ENCODE data around the gene CUX1. TPM values are rescaled to one million over a fixed set of nuclear protein-coding genes. Genes with fewer than 3 reads are reported as not detected.

CUX1 gene
- total RNA-seq, 1 donor from 2014 or later = 56.5 TPM

DNA sequence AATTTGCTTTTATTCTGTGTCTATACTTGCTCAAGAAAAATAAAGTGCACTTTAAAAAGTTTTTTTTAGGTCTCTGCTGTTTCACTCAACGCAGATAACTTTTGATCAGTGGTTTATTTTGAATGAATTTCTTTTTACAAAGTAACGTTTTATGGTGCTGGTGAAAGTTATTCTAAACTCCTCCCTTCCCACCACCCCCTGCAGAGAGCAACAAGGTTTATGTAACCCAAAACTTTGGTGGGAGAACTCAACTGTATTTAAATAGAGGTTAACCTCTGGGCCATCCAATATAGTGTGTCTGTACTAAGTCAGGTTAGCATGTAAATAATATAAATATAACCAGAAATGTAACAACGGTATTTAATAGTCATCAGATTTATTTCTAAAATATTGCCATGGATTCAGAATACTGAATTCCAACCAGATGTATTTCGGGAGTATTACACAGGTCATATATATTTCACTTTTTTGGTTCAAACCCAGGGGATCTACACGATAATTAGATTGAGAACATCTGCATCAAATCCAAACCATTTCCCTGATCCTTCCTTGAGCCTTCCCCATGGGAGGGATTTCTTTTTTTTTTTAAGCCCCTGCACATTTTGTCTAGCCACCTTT, 3.9 kb upstream of the CUX1 start:
- no peak overlapping the region for H3K27ac Mint-ChIP-seq (ENCODE audit: unreplicated experiment)
- peak overlapping the region; percentile 61 for H3K4me3 Mint-ChIP-seq (ENCODE audit: unreplicated experiment)
- H3K27me3 Mint-ChIP-seq (ENCODE audit: unreplicated experiment) = peaks cover 6% of the 10 kb centered on the region
- peaks cover 8% of the 10 kb centered on the region for H3K4me1 Mint-ChIP-seq (ENCODE audit: low read depth, unreplicated experiment)
- TF ChIP-seq, protein P1, sequence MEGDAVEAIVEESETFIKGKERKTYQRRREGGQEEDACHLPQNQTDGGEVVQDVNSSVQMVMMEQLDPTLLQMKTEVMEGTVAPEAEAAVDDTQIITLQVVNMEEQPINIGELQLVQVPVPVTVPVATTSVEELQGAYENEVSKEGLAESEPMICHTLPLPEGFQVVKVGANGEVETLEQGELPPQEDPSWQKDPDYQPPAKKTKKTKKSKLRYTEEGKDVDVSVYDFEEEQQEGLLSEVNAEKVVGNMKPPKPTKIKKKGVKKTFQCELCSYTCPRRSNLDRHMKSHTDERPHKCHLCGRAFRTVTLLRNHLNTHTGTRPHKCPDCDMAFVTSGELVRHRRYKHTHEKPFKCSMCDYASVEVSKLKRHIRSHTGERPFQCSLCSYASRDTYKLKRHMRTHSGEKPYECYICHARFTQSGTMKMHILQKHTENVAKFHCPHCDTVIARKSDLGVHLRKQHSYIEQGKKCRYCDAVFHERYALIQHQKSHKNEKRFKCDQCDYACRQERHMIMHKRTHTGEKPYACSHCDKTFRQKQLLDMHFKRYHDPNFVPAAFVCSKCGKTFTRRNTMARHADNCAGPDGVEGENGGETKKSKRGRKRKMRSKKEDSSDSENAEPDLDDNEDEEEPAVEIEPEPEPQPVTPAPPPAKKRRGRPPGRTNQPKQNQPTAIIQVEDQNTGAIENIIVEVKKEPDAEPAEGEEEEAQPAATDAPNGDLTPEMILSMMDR (IDR thresholded peaks at IDR 0.05; ENCODE audit: partially characterized antibody, unreplicated experiment) = no peak
- no peak for DNase-seq
- H3K36me3 Mint-ChIP-seq (ENCODE audit: unreplicated experiment) = no peaks in the 10 kb centered on the region
- peaks cover 9% of the 10 kb centered on the region for H3K9me3 Mint-ChIP-seq (ENCODE audit: unreplicated experiment)

DNA sequence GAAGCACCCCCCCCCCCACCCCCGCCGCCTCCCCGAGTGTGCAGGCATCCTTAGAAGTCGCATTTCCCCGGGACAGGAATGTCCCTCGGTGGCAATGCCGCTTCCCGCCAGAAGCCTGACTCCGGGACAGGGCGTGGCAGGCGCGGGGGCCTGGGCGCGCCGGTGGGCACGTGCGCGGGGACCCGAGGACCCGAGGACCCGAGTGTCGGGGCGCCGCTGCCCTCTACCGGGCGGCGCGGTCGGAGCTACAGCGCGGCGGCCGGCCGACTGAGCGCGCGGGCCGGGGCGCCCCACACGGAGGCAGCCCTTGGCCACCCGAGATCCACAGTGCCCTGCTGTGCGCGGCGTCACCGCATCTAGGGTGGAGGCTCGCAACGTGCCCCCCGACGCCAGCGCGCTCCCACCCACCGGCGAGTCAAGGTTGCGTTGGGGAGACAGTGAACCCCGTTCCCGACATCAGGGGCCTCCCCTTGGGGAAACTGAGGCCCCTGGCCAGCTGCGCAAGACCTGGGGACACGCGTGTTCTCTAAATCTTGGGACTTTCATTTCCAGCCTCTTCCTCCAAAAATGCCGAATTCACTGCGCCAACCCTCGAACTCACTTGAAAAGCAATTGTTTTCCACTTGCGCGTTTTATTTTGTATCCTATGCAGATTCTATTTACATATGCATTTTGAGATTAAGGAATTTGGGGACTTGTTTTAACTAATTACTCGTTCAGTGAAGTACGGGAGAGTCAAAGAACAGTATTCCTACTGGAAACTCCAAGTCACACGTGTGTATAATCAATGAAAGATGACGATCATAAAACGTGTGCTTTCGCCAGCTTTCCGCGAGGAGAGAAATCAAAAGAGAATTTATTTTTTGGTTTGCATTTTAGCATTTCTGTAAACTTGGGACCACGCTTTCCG, 3.1 kb upstream of the CUX1 start:
- peak overlapping the region; percentile 87 for H3K4me3 Mint-ChIP-seq (ENCODE audit: unreplicated experiment)
- H3K27ac Mint-ChIP-seq (ENCODE audit: unreplicated experiment) = peak overlapping the region; percentile 59
- H3K36me3 Mint-ChIP-seq (ENCODE audit: unreplicated experiment) = no peaks in the 10 kb centered on the region
- peaks cover 6% of the 10 kb centered on the region for H3K27me3 Mint-ChIP-seq (ENCODE audit: unreplicated experiment)
- H3K9me3 Mint-ChIP-seq (ENCODE audit: unreplicated experiment) = peaks cover 9% of the 10 kb centered on the region
- DNase-seq = peak; percentile 65
- TF ChIP-seq, protein P1 (IDR thresholded peaks at IDR 0.05; ENCODE audit: partially characterized antibody, unreplicated experiment) = peak; percentile 22
- H3K4me1 Mint-ChIP-seq (ENCODE audit: low read depth, unreplicated experiment) = peaks cover 9% of the 10 kb centered on the region

DNA sequence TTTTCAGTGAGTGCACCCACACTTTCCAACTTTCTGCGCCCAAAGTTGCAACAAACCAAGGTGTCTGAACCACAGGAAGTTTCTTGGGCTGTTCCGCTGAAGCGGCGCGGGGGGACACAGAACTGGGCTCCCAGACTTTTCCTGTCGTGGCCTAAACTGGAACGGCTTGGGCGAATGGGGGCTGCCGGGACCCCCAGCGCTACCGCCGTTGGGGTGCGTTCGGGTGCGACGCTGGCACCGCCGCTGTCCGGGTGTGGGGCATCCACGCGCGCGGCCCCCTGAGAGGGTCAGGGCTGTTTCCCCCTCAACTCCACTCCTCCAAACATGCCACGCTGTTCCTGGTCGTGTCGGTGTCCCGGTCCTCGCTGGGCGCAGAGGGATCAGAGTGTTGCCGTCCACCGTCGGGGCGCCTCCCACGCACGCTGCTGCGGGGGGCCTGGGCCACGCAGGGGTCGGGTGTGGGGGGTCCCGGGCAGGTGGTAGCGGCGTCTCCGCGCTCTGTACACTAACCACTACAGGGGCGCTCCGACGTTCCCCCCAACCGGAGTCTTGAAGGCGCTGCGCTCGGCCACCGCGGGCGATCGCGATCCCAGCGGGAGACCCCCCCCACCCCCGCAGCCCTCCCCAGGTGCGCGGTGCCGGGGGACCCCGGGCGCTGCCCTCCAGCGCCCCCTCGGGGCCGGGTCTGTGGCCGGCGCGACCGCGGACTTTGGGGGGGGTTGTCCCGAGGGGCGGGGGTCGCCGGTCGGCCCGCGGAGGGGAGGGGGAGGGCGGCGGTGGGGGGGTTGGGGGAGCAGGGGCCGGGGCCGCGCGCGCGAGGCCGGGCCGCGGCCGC, 2.2 kb upstream of the CUX1 start:
- H3K27ac Mint-ChIP-seq (ENCODE audit: unreplicated experiment) = peak overlapping the region; percentile 59
- H3K4me3 Mint-ChIP-seq (ENCODE audit: unreplicated experiment) = peak overlapping the region; percentile 87
- TF ChIP-seq, protein P1 (IDR thresholded peaks at IDR 0.05; ENCODE audit: partially characterized antibody, unreplicated experiment) = peak; percentile 73
- H3K9me3 Mint-ChIP-seq (ENCODE audit: unreplicated experiment) = peaks cover 9% of the 10 kb centered on the region
- H3K27me3 Mint-ChIP-seq (ENCODE audit: unreplicated experiment) = peaks cover 6% of the 10 kb centered on the region
- DNase-seq = peak; percentile 31
- H3K36me3 Mint-ChIP-seq (ENCODE audit: unreplicated experiment) = no peaks in the 10 kb centered on the region
- peaks cover 9% of the 10 kb centered on the region for H3K4me1 Mint-ChIP-seq (ENCODE audit: low read depth, unreplicated experiment)

DNA sequence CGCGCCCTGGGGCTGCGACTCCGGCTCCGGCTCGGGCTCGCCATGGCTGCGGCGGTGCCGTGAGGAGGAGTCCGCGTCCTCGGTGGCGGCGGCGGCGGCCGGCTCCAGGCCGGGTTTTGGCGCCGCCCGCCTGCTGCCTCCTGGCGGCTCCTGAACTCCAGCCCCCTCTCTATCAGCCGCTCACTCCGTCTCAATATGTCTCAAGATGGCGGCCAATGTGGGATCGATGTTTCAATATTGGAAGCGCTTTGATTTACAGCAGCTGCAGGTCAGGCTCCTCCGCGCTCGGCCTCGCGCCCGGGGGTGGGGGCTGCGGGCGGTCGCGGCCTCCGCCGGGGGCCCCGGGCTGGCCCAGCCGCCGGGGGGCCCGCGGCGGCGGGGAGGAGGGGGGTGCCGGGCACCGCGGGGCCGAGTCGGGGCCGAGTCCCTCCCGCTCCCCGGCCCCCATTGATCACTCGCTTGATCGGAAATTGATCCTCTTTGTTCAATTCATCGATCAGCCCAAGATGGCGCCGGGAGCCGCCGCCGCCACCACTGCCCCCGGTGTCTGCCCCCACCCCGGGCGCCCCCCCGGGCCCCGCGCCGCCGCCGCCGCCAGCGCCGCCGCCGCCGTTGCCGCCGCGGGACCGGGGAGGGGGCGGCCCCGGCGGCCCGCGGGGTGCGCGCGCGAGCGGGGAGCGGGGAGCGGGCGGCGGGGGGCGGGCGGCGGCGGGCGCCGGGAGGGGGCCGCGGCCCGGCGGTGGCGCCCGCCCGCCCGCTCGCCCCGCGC, 1.4 kb upstream of the CUX1 start:
- Mint-ChIP-seq H3K36me3 (ENCODE audit: unreplicated experiment) (no peaks in the 10 kb centered on the region), H3K27me3 (ENCODE audit: unreplicated experiment) (peaks cover 6% of the 10 kb centered on the region), H3K4me1 (ENCODE audit: low read depth, unreplicated experiment) (peaks cover 11% of the 10 kb centered on the region), H3K9me3 (ENCODE audit: unreplicated experiment) (peaks cover 9% of the 10 kb centered on the region), H3K4me3 (ENCODE audit: unreplicated experiment) (peak overlapping the region; percentile 74), H3K27ac (ENCODE audit: unreplicated experiment) (peak overlapping the region; percentile 28)
- peak; percentile 86 for DNase-seq
- TF ChIP-seq, protein P1 (IDR thresholded peaks at IDR 0.05; ENCODE audit: partially characterized antibody, unreplicated experiment) = no peak
